Panc1 (cell line): Measurements from ENCODE around the gene DCC. TPM values are rescaled to one million over a fixed set of nuclear protein-coding genes. Genes with fewer than 3 reads are reported as not detected.

ENCODE experiments used
- ATAC-seq: fragments of 200-7000 bp; cut with Tn5 transposase; 2 replicates; pipeline ENCODE4 v1.9.1; 2020; ENCODE audit warnings: mild to moderate bottlenecking, moderate library complexity
- BruUV-seq: library from RNA; stranded (reverse); fragments of 400-500 nt; replicated peaks from 2 replicates; lab custom pipeline; 2021; lab: Mats Ljungman, UMichigan
- CTCF ChIA-PET: fragments of 300-600 bp; sonication (Branson Sonifier 250); formaldehyde crosslinking; loops from one replicate; lab custom pipeline; 2022; ENCODE audit warnings: antibody characterized with exemption; lab: Charles Lee
- POLR2A ChIA-PET: fragments of 300-600 bp; sonication (Branson Sonifier 250); formaldehyde crosslinking; loops from one replicate; lab custom pipeline; 2022; ENCODE audit warnings: antibody characterized with exemption; lab: Charles Lee
- DNase-seq: peaks from one replicate; pipeline ENCODE4 v3.0.0-alpha.2; 2010; ENCODE audit warnings: low read depth, low spot score
- H3K27ac ChIP-seq: 2 replicates; pipeline ENCODE4 v1.5.1; 2011; ENCODE audit warnings: mild to moderate bottlenecking, low read length, inconsistent platforms
- H3K27me3 ChIP-seq: fragments of 200-500 bp; sonication (Bioruptor generic); 2 replicates; pipeline ENCODE4 v1.6.0; 2014; ENCODE audit warnings: low read length, inconsistent platforms; ENCODE audit not compliant: control insufficient read depth, insufficient read depth
- H3K36me3 ChIP-seq: fragments of 200-500 bp; sonication (Bioruptor generic); 2 replicates; pipeline ENCODE4 v1.5.1; 2014; ENCODE audit warnings: inconsistent platforms, mild to moderate bottlenecking, low read length, moderate library complexity; ENCODE audit not compliant: control insufficient read depth, insufficient read depth
- H3K4me1 ChIP-seq: 2 replicates; pipeline ENCODE4 v1.5.1; 2011; ENCODE audit warnings: inconsistent platforms, mild to moderate bottlenecking, low read length, moderate library complexity; ENCODE audit not compliant: control insufficient read depth, insufficient read depth
- H3K4me3 ChIP-seq, 2 experiments: 2 replicates each; pipeline ENCODE4 v1.5.1; 2011 to 2012; ENCODE audit warnings: low read depth in 2 of 2, low read length in 2 of 2, mild to moderate bottlenecking in 2 of 2, inconsistent platforms in 1 of 2, moderate library complexity in 1 of 2
- H3K9me3 ChIP-seq: fragments of 200-500 bp; sonication (Bioruptor generic); 2 replicates; pipeline ENCODE4 v1.5.1; 2014; ENCODE audit warnings: low read depth, mild to moderate bottlenecking, inconsistent platforms, low read length, moderate library complexity; ENCODE audit not compliant: control insufficient read depth, insufficient read depth
- CTCF ChIP-seq: fragments of 450-650 bp; IDR thresholded peaks from 2 replicates; pipeline ENCODE4 v1.5.1; 2017; ENCODE audit warnings: mild to moderate bottlenecking
- POLR2AphosphoS5 ChIP-seq: IDR thresholded peaks from 2 replicates; pipeline ENCODE4 v1.6.1; 2012; ENCODE audit warnings: mild to moderate bottlenecking, low read depth, low read length, moderate library complexity
- REST ChIP-seq, 2 experiments: IDR thresholded peaks; 2 replicates each; pipeline ENCODE4 v1.6.1; 2011 to 2012; ENCODE audit warnings: low read depth in 2 of 2, control low read depth in 1 of 2, low read length in 1 of 2, mild to moderate bottlenecking in 1 of 2, moderate library complexity in 1 of 2; ENCODE audit not compliant: insufficient read depth in 1 of 2
- SIN3A ChIP-seq: IDR thresholded peaks from 2 replicates; pipeline ENCODE4 v1.6.1; 2012; ENCODE audit warnings: low read depth, mild to moderate bottlenecking, low read length, moderate library complexity, borderline replicate concordance; ENCODE audit not compliant: insufficient read depth
- TCF7L2 ChIP-seq: IDR thresholded peaks from 2 replicates; pipeline ENCODE4 v1.6.1; 2011; ENCODE audit warnings: mild to moderate bottlenecking, low read depth, low read length, inconsistent platforms
- in situ Hi-C: cut with HindIII; loops from 2 replicates; pipeline ENCODE4 v1.10.0; 2016; ENCODE audit warnings: low sequenced_read_pairs, low pct_unique_long_range_greater_than_20kb
- intact Hi-C: fragments of 100-400 bp; cut with micrococcal nuclease; formaldehyde crosslinking; loops from one replicate; pipeline ENCODE4 v1.10.0; 2022; ENCODE audit not compliant: unreplicated experiment
- total RNA-seq: library from RNA; stranded (reverse); gene quantifications from one replicate; pipeline ENCODE4 v1.2.1, GENCODE V29; 2021; ENCODE audit not compliant: unreplicated experiment

Gene DCC
- total RNA-seq, 1 experiment from 2014 or later: not detected

- no peak for ATAC-seq
- Histone ChIP-seq H3K27ac (no peak overlapping the region), H3K27me3 (no peaks in the 10 kb centered on the region), H3K4me3 (no peak overlapping the region), H3K9me3 (no peaks in the 10 kb centered on the region), H3K36me3 (no peaks in the 10 kb centered on the region), H3K4me1 (no peaks in the 10 kb centered on the region)
- TF ChIP-seq TCF7L2 (no peak), CTCF (no peak), POLR2AphosphoS5 (no peak), REST (IDR thresholded peaks at IDR 0.05; ENCODE audit: insufficient read depth in 1 of 2, low read depth in 2 of 2, low read length in 1 of 2) (no peak), SIN3A (no peak)
- ChIA-PET POLR2A (no interaction called here), CTCF (no interaction called here)
- BruUV-seq: no TSS peak
- no peak for DNase-seq
- in situ Hi-C loops (no loop called here), intact Hi-C loops (no loop called here)
Observed at GRCh38 chr18:52781113-52781512, 441.1 kb downstream of the DCC start.

GRCh38 chr18:52791321-52791720 is 451.3 kb downstream of the DCC start:
- CTCF ChIA-PET: no interaction called here

More at GRCh38 chr18:52791321-52791720, 451.3 kb downstream of the DCC start:
- intact Hi-C loops (no loop called here), in situ Hi-C loops (no loop called here)
- POLR2A ChIA-PET: no interaction called here
- H3K27ac ChIP-seq: no peak overlapping the region
- BruUV-seq: no TSS peak
- ATAC-seq (no peak), DNase-seq (no peak)
- TF ChIP-seq REST (IDR thresholded peaks at IDR 0.05; ENCODE audit: insufficient read depth in 1 of 2, low read depth in 2 of 2, low read length in 1 of 2): no peak
- TF ChIP-seq TCF7L2: no peak
- TF ChIP-seq POLR2AphosphoS5: no peak
- no peak for TF ChIP-seq CTCF
- no peak for TF ChIP-seq SIN3A
- no peaks in the 10 kb centered on the region for H3K9me3 ChIP-seq
- no peaks in the 10 kb centered on the region for H3K27me3 ChIP-seq
- H3K4me3 ChIP-seq: no peak overlapping the region
- no peaks in the 10 kb centered on the region for H3K4me1 ChIP-seq
- H3K36me3 ChIP-seq: no peaks in the 10 kb centered on the region
